Measurements from ENCODE around the gene KIAA0825. TPM values are rescaled to one million over a fixed set of nuclear protein-coding genes. Genes with fewer than 3 reads are reported as not detected.

The KIAA0825 gene
- polyA plus RNA-seq, 3 donors: 0.56 to 1.3 (median 0.89) TPM

GRCh38 chr5:94499806-94500205 lies 118.6 kb downstream of the KIAA0825 start:
- intact Hi-C loops (cut with micrococcal nuclease): no loop called here
- Mint-ChIP-seq H3K36me3 (no peaks in the 10 kb centered on the region), H3K27ac (no peak overlapping the region), H3K4me1 (no peaks in the 10 kb centered on the region), H3K27me3 (ENCODE audit: low read depth in 3 of 3) (no peaks in the 10 kb centered on the region), H3K9me3 (no peaks in the 10 kb centered on the region), H3K4me3 (no peak overlapping the region)
- H3K4me1 ChIP-seq (ENCODE audit: control insufficient read depth in 1 of 2, insufficient read depth in 2 of 2, low read length in 2 of 2): no peaks in the 10 kb centered on the region
- H3K9ac ChIP-seq (ENCODE audit: insufficient read depth, low read length, poor library complexity, severe bottlenecking): no peak overlapping the region
- no peak overlapping the region for H2AFZ ChIP-seq (ENCODE audit: insufficient read depth, low read depth, low read length, poor library complexity, severe bottlenecking)
- no peaks in the 10 kb centered on the region for H4K20me1 ChIP-seq (ENCODE audit: insufficient read depth, low read length)
- no peak overlapping the region for H3K4me3 ChIP-seq (replicated peaks in 1 of 3; ENCODE audit: low read depth in 2 of 3, low read length in 3 of 3)
- no peaks in the 10 kb centered on the region for H3K9me3 ChIP-seq (replicated peaks in 1 of 2; ENCODE audit: control insufficient read depth in 1 of 2, insufficient read depth in 1 of 2, low read length in 2 of 2)
- H3K36me3 ChIP-seq (replicated peaks in 1 of 2; ENCODE audit: control insufficient read depth in 1 of 2, insufficient read depth in 2 of 2, low read length in 2 of 2): no peaks in the 10 kb centered on the region
- 96% methylated on average over 3 of the region's 3 CpGs for WGBS (ENCODE audit: insufficient coverage)
- DNase-seq: no peak
- no peak for TF ChIP-seq CTCF (IDR thresholded peaks at IDR 0.05)
- no peaks in the 10 kb centered on the region for H3K79me2 ChIP-seq (ENCODE audit: insufficient read depth, low read length)
- no peak overlapping the region for H3K27ac ChIP-seq (ENCODE audit: low read depth in 1 of 2, low read length in 2 of 2)
- H3K27me3 ChIP-seq (ENCODE audit: control insufficient read depth in 2 of 2, insufficient read depth in 2 of 2, low read length in 2 of 2): no peaks in the 10 kb centered on the region
- H3K4me2 ChIP-seq (replicated peaks; ENCODE audit: extremely low read depth, low read length, poor library complexity, severe bottlenecking): no peak overlapping the region

- Histone ChIP-seq H3K27ac (ENCODE audit: low read depth in 1 of 2, low read length in 2 of 2) (no peak overlapping the region), H3K4me1 (ENCODE audit: control insufficient read depth in 1 of 2, insufficient read depth in 2 of 2, low read length in 2 of 2) (no peaks in the 10 kb centered on the region), H3K27me3 (ENCODE audit: control insufficient read depth in 2 of 2, insufficient read depth in 2 of 2, low read length in 2 of 2) (no peaks in the 10 kb centered on the region), H3K36me3 (replicated peaks in 1 of 2; ENCODE audit: control insufficient read depth in 1 of 2, insufficient read depth in 2 of 2, low read length in 2 of 2) (no peaks in the 10 kb centered on the region), H3K4me3 (replicated peaks in 1 of 3; ENCODE audit: low read depth in 2 of 3, low read length in 3 of 3) (no peak overlapping the region), H3K9ac (ENCODE audit: insufficient read depth, low read length, poor library complexity, severe bottlenecking) (no peak overlapping the region), H2AFZ (ENCODE audit: insufficient read depth, low read depth, low read length, poor library complexity, severe bottlenecking) (no peak overlapping the region), H4K20me1 (ENCODE audit: insufficient read depth, low read length) (no peaks in the 10 kb centered on the region), H3K4me2 (replicated peaks; ENCODE audit: extremely low read depth, low read length, poor library complexity, severe bottlenecking) (no peak overlapping the region), H3K79me2 (ENCODE audit: insufficient read depth, low read length) (no peaks in the 10 kb centered on the region), H3K9me3 (replicated peaks in 1 of 2; ENCODE audit: control insufficient read depth in 1 of 2, insufficient read depth in 1 of 2, low read length in 2 of 2) (no peaks in the 10 kb centered on the region)
- H3K4me3 Mint-ChIP-seq: no peak overlapping the region
- no peaks in the 10 kb centered on the region for H3K4me1 Mint-ChIP-seq
- no peak for DNase-seq
- H3K9me3 Mint-ChIP-seq: peaks cover 0 to 3% (median 0%) of the 10 kb centered on the region in 7 donors
- no peaks in the 10 kb centered on the region for H3K36me3 Mint-ChIP-seq
- intact Hi-C loops (cut with micrococcal nuclease): no loop called here
- H3K27ac Mint-ChIP-seq: no peak overlapping the region
- TF ChIP-seq CTCF (IDR thresholded peaks at IDR 0.05): no peak
- no peaks in the 10 kb centered on the region for H3K27me3 Mint-ChIP-seq (ENCODE audit: low read depth in 3 of 3)
Observed at GRCh38 chr5:94498199-94498598, 120.2 kb downstream of the KIAA0825 start.

All from CD14-positive monocyte (primary cell).